OCI-LY7 (cell line): ENCODE data around the gene INPP4A.

Experiments
- EZH2phosphoT487 ChIP-seq: fragments of 200-600 bp; sonication (generic); IDR thresholded peaks from 2 replicates; pipeline ENCODE4 v1.6.1; 2018; ENCODE audit warnings: low read depth, borderline replicate concordance, mild to moderate bottlenecking, mixed run types, antibody characterized with exemption, low read length, moderate library complexity, mixed read lengths
- TF ChIP-seq, protein P1 (sequence below): fragments of 200-600 bp; sonication (generic); conservative IDR thresholded peaks from 2 replicates; pipeline ENCODE4 v1.5.1; 2014; ENCODE audit warnings: mild to moderate bottlenecking, antibody characterized with exemption, low read length, moderate library complexity, mixed read lengths

- TF ChIP-seq, protein P1, sequence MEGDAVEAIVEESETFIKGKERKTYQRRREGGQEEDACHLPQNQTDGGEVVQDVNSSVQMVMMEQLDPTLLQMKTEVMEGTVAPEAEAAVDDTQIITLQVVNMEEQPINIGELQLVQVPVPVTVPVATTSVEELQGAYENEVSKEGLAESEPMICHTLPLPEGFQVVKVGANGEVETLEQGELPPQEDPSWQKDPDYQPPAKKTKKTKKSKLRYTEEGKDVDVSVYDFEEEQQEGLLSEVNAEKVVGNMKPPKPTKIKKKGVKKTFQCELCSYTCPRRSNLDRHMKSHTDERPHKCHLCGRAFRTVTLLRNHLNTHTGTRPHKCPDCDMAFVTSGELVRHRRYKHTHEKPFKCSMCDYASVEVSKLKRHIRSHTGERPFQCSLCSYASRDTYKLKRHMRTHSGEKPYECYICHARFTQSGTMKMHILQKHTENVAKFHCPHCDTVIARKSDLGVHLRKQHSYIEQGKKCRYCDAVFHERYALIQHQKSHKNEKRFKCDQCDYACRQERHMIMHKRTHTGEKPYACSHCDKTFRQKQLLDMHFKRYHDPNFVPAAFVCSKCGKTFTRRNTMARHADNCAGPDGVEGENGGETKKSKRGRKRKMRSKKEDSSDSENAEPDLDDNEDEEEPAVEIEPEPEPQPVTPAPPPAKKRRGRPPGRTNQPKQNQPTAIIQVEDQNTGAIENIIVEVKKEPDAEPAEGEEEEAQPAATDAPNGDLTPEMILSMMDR, result no peak
- TF ChIP-seq EZH2phosphoT487, result no peak
Measured at GRCh38 chr2:98588880-98589431, 144.3 kb downstream of the INPP4A start.
